Fibroblast of lung (primary cell): ENCODE measurements around the gene NEK6.

Source experiments
- CTCF ChIP-seq, 2 donors: IDR thresholded peaks in 1 of 2; conservative IDR thresholded peaks in 1 of 2; 1 replicate in 1 of 2; 2 replicates in 1 of 2; pipeline ENCODE4 v1.5.1; 2011 to 2012; ENCODE audit warnings: low read length in 2 of 2, control low read depth in 1 of 2, inconsistent platforms in 1 of 2, low read depth in 1 of 2, mild to moderate bottlenecking in 1 of 2
- EZH2 ChIP-seq: IDR thresholded peaks from 2 replicates; pipeline ENCODE4 v1.5.1; 2012; ENCODE audit warnings: low read length, control low read depth, mild to moderate bottlenecking; ENCODE audit errors: missing control alignments

GRCh38 chr9:124307379-124308030 lies 49.8 kb downstream of the NEK6 start:
- no peak for TF ChIP-seq CTCF (conservative IDR thresholded peaks at IDR 0.05 in 1 of 2, IDR thresholded peaks at IDR 0.05 in 1 of 2; ENCODE audit: low read depth in 1 of 2, low read length in 2 of 2)
- no peak for TF ChIP-seq EZH2
